HG02798 (cell line): ENCODE results near the gene HDAC2.
A peak's percentile ranks its signal among the peaks of the same experiment; 100 is the strongest.
"Not testable (repeated sequence)": the region's sequence is repeated elsewhere in the genome, so short reads cannot be mapped to it uniquely, and the experiment has no call there.

ENCODE experiments used
- ATAC-seq: cut with Tn5 transposase; IDR thresholded peaks from one replicate; pipeline ENCODE4 v1.9.1; 2021; ENCODE audit warnings: mild to moderate bottlenecking; ENCODE audit not compliant: unreplicated experiment, poor library complexity

HDAC2 gene

DNA sequence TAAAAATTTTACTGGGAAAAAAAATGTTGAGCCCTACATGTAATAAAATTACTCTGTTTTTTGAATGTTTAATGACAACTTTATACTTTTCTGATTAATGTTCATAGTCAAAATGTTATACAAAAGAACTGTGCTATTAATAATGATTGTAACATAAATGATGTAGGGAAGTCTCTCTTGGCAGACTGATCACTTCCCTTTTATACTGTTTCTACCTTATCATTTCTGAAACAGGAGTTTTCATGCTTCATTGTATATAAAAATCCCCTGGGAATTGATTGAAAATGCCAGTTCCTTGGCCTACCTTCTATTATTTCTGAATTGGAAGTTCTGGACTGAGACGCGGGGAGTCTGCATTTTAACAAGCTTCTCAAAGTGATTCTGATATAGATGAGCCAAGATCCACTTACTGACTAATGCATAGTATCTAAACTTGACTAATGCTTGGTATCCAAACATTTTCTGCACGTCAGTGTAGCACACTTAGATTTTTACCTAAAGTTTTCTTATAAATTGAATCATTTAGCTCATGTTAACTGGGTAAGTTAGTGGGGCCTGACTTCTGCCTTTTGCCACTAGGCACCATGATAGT lies 7.2 kb upstream of the HDAC2 start:
- no peak for ATAC-seq

DNA sequence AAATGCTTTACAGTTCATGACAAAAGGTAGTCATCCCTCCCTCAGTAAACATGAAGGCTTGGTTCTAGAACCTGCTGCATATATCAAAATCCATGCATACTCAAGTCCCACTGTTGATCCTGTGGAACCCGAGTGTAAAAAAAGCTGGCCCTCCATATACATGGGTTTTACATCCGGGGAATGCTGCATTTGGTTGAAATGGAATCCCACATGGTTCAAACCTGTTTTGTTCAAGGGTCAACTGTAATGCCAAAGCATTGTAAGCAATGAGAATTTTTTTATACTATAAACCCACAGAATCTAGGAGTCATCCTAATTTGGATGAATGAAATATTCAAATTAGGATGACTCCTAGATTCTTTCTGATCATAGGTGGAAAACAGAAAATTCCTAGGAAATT lies 5.9 kb upstream of the HDAC2 start:
- no peak for ATAC-seq

DNA sequence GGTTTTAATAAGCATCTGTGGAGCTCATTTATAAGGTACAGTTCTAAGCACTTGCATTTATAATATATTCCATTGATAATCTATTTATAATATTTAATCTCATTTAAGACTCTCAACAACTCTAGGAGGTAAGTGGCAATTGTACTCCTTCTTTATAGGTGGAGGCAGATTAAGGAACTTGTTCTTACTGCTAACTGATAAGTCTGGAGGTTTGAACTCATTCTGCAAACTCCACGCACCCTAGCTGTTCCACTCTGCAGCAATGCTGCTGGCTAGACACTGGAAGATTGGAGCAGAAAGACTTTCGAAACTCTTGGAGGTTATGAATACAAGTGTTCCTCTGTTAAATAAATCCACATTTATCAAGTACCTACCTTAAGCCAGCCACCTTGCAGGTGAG lies 793 bp upstream of the HDAC2 start:
- no peak for ATAC-seq

DNA sequence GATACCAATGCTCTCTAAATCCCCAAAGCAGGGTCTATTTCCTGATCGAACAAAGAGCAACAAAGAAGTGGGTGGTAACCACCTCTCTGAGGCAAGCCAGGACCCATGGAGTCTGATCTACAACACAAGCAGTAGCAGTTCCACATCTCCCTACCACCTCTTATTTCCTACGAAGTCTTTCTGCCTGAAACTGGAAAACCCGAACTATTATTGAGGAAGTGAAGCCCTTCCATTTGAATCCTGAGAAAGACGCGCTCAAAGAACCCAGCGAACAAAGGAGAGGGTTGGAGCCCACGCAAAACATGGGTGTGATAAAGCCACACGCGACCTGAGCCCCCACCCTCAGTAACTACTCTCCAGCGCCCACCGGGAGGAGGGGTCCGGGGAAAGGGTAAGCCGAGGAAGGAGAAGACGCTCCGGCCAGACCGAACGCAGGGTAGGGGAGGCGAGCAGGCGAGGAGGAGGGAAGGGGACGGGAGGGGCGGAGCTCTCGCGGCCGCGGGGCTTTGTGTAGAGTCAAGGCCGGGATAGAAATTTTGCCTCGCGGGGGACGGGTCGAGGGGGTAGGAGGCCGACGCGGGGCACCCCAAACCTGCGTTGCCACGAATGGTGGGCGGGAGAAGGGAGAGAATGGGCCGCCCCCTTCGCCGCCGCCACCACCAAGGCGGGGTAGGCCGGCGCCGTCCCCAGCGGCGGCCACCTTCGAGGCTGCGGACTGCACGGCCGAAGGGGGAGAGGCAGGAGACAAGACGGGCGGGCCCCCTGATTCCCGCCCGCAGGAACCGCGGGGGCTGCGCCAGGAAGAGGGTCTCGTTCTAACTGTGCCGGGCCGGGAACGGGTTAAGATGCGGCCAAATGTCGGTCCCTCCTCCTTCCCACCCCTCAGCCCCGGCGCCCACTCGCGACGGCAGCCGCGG lies 802 bp downstream of the HDAC2 start:
- peak; percentile 35 for ATAC-seq

DNA sequence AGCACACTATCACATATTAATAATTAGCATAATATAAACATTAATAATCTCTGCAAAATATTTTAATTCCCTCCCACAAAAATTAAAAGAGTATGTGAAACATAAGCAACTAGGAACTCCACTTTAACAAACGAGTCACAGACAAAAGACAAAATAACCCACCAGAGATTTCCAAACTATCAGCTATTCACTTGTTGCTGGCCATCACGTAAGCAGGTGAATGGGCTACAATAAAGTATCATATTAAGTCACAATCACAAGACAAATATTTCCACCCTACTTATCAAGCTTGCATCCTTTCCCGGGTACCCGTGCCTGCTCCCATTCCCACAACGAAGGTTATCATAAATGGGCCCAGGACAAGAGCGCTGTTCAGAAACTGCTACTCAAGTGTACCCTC lies 2.5 kb downstream of the HDAC2 start:
- no peak for ATAC-seq

DNA sequence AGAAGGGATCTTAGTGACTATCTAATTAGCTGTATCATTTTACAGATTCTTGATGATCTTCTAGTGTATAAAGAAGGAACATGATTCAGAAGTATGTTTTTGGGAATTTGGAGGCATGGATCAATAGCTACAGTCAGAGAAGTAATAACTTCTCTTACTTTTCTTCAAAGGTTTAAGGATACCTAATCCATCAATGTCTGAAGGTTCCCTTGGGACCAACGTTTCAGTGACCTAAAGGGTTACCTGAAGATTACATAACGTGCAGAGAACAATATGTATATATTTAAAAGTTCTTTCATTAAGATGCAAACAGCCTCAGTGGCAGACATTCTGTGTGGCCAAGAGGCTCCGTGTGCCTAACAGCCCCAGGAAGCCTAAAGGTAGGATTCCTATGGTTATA lies 3.2 kb downstream of the HDAC2 start:
- no peak for ATAC-seq

DNA sequence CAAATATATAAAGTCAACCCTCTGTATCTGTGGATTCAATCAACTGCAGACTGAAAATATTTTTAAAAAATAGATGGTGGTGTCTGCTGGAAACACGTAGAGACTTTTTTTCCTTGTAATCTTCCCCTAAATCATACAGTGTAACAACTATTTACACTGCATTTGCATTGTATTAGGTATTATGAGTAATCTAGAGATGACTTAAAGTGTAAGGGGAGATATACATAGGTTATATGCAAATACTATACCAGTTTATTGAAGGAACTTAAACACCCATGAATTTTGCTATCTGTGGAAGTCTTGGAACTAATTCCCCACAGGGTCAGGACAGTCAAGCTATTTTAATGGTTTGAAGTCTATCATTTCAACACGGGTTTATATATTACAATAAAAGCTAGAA lies 10.2 kb downstream of the HDAC2 start:
- no peak for ATAC-seq

DNA sequence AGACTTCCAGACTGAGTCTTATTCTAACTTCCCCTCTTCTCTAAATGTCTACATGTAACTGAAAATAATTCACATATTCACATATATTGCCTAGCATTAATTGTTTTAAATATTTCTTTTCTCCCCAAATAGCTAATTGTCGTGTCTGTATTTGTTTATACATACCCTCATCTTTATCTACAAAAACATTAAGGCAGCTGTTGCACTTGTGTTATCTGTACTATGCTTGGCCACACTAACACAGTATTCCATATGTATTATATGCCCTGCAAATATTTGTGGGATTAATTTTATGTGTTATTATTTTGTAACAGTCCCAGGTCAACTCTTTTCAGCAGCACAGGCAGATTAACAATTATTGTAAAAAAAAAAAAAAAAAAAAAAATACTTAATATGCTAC lies 11.7 kb downstream of the HDAC2 start:
- no peak for ATAC-seq

DNA sequence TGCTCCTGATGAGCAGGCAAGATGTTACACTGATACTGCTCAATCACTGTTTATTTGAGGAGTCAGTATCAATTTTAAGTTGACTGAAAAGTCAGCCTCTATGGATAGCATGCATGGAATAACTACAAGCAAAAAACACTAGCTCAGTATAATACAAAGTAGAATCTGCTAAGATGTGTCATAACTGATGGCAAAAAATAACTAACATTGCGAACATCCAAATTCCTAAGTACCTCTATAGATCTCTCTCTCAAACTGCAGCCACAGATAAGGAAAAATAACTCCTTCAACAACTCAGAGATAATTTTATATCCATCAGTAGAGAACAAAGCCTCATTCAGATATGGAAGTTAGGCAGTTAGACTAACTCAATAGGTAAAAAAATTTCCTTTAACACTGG lies 16.3 kb downstream of the HDAC2 start:
- no peak for ATAC-seq

DNA sequence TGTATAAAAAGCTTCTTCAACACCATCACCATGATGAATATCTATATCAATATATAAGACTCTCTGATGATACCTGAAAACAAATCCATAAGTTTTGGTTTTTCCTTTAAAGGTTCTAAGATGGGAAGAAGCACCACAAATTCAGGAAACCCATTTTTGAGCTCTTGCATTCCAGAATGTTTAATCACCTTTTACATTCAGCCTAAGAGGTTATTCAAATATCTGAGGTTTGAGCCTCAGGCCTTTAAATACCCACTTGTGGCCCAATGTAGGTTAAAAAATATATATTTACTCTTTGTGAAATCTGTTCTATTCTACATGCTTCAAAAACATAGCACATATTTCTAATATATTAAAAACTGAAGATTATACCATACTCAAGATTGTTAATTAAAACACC lies 17.6 kb downstream of the HDAC2 start:
- no peak for ATAC-seq

DNA sequence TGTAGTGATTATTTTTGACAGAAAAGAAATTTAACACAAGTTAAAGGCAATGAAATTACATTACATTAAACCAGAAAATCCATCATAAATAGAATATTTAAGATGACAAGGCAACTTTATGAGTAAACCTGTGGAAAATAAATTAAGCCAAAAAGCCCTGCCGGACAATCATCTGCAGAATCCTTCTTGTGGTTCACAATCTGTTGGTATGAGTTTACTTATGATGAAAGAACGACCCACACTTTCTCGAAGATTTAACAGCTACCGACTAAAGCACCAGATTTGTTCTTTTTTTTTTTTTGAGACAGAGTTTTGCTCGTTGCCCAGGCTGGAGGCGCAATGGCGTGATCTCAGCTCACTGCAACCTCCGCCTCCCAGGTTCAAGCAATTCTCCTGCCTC lies 21.4 kb downstream of the HDAC2 start:
- no peak for ATAC-seq

DNA sequence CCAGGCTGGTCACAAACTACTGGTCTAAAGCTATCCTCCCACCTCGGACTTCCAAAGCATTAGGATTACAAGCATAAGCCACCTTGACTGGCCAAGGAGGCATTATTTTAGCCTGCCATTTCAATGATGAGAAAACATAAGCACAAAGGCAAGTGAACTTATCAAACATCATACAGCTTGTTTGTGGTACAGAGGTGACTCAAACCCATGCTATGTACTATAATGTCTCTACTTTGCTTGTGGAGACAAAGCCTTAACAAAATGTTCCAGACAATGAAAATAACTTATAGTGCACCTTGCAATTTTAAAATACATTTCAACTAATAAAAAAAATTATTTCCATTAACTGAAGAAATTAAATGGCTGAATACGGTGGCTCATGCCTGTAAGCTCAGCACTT lies 26.2 kb downstream of the HDAC2 start:
- ATAC-seq = no peak

DNA sequence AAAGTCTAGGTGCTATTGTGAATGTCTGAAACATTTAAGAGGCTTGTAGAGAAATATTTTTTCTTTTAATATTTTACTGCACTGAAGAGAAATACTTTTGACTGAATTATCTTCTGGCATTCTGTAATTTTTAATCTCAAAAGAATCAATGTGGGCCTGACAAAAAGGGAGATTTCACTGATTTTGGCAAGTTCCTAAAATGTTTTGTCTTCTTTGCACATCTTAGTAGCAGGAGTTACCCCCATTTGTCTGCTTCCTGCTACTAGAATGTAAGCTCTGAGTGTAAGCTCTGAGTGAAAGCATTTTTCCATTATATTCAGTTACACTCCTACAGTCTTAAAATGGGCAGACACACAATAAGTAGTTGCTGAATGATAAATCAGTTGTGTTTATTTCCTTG lies 31.1 kb downstream of the HDAC2 start:
- no peak for ATAC-seq

DNA sequence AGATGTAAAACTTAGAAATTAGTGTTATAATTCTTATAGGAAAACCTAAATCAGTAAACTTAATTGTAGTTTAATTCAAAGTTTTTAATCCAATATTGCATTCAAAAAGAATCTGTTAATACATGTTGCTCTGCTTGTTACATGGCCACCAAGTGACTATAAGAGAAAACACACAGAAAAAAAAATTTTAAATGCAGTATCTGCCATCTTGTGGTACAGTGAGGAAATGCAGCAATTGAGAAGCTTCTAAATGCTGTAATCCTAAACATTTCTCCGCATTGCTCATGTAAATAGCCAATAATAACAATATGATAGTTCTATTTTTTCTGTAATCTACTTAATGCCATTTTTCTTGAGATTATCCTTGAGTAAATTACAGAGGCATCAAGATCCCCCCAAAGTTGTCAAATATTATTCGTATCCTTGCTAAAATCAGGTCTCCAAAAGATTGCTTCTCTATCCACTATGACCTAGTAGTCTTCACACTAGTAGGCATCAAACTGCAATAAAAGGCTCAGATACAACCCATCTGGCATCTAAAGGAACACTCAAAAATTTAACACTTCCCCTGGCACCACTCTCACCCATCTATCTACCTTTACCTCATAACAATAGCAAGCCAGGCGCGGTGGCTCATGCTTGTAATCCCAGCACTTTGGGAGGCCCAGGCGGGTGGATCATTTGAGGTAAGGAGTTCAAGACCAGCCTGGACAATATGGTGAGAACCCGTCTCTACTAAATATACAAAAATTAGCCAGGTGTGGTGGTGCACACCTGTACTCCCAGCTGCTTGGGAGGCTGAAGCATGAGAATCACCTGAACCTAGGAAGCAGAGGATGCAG lies 34.6 kb downstream of the HDAC2 start:
- ATAC-seq = peak; percentile 91

DNA sequence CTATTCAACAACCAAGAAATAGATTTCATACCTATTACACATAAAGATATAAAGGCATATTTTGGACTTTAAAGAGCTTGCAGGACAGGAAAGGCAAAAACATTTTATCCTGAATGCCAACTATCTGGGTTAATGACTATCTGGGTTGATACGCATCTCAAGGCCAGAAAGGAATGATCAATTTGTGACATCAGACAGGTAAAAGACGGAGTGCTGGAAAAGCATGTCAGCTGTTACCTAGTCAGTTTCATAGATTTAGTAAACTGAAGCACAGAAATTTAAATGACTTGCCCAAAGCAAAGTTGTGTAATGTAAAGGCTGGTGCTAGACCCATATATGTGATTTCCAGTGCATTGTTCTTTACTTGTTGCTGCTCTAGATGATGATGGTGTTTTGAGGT lies 36.8 kb downstream of the HDAC2 start:
- no peak for ATAC-seq

DNA sequence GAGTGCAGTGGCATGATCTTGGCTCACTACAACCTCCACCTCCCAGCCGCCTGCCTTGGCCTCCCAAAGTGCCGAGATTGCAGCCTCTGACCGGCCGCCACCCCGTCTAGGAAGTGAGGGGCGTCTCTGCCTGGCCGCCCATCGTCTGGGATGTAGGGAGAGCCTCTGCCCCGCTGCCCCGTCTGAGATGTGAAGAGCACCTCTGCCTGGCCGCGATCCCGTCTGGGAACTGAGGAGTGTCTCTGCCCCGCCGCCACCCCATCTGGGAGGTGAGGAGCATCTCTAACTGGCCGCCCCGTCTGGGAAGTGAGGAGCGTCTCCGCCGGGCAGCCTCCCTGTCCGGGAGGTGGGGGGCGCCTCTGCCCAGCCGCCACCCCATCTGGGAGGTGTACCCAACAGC lies 39.0 kb downstream of the HDAC2 start:
- not testable (repeated sequence) for ATAC-seq

DNA sequence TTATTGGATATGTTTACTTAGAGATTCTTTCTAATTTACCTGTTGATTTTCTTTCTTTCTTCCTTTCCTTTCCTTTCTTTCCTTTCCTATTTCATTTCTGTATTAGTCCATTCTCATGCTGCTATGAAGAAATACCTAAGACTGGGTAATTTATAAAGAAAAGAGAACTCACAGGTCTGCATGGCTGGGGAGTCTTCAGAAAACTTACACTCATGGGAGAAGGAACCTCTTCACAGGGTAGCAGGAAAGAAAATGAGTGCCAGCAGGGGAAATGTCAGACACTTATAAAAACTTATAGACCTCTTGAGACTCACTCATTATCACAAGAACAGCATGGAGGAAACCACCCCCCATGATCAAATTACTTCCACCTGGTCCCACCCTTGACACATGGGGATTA lies 40.8 kb downstream of the HDAC2 start:
- no peak for ATAC-seq

DNA sequence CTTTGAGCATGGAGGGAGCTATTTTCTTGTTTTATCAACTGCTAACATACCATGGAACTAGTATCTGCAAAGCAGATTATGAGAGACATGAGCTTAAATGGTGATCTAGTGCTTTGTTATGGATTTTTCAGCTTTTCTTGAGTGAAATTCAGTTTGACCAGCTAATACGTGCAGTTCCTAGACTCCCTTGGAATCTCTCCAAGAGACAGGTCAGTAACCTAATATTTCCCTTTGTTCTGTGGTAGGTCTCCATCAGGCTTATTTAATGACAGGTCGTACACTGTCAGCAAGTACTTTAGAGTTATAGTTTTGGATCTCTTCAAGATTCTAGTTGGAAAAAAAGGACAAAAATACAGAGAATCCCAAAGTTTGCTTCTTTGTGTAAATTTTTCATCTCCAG lies 43.9 kb downstream of the HDAC2 start:
- no peak for ATAC-seq

DNA sequence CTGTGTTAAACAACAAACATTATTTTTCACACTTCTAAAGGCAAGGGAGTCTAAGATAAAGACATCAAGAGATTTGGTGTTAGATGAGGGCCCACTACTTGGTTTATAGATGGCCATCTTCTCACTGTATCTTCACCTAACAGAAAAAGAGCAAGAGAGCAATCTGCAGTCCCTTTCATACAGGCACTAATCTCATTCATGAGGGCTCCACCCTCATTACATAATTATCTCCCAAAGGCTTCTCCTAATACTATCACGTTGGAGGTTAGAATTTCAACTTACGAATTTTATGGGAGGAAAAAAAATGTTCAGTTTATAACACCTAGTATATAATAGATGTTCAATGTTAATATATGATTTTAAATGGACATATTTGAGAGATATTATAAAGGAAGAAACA lies 45.6 kb downstream of the HDAC2 start:
- no peak for ATAC-seq

DNA sequence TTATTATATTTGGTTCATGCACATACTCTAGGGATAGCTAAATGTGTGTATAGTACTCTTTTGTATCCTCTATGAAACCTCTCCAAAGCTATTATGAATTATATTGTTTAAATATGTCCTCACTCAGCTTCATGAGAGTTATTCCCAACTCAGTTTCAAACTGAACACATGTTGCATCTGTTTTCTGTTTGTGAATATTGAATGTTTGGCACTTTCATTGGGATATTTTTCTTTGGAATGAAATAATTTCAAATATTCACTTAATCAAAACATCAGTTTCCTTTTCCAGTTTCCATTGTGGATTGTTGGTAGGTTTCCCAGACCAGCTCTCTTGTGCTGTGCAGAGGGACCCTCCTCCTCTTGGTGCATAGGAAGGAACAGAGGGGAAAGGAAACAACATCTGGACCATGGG lies 46.6 kb downstream of the HDAC2 start:
- no peak for ATAC-seq

DNA sequence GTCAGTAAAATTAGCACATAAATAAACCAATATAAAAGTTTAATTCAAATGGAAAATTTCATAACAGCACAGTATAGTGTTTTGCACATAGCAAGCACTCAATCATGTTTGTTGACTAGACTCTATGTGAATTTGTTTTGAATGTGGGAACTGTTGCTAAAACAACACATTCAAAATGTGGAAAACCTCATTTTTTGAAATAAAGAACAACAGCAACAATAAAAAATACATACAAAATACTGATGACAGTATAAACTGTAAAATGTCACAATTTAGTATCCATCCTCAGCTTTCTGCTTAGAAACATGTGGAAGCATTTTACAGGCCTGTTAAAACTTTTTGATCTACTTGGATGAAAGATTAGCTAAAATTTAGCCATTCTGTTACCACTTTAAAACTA lies 47.4 kb downstream of the HDAC2 start:
- ATAC-seq = no peak
